Measurements from ENCODE around the gene GMPR2.

Gene GMPR2

DNA sequence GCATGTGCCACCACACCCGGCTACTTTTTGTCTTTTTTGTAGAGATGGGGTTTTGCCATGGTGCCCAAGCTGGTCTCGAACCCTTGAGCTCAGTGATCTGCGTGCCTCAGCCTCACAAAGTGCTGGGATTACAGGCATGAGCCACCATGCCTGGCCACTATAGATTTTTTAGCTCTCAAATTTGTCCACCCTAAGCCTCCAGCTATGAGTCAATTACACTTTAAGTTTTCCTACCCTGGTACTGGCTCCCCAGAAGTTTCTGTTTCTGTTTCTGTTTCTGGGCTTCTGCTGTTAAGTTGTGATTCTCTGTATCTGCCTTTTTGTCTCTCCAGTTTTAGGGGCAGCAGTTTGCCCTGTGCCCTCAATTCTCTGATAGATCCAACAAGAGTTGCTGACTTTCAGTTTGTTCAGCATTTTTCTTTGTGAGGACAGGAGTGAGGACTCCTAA is 14.1 kb downstream of the GMPR2 start:
- Mint-ChIP-seq H3K36me3 (ENCODE audit: low read depth) (no peaks in the 10 kb centered on the region), H3K4me1 (peaks cover 21% of the 10 kb centered on the region), H3K27me3 (ENCODE audit: low read depth, poor library complexity) (peaks cover 26% of the 10 kb centered on the region), H3K4me3 (no peak overlapping the region), H3K9me3 (no peaks in the 10 kb centered on the region), H3K27ac (no peak overlapping the region)
- TF ChIP-seq, protein P1, sequence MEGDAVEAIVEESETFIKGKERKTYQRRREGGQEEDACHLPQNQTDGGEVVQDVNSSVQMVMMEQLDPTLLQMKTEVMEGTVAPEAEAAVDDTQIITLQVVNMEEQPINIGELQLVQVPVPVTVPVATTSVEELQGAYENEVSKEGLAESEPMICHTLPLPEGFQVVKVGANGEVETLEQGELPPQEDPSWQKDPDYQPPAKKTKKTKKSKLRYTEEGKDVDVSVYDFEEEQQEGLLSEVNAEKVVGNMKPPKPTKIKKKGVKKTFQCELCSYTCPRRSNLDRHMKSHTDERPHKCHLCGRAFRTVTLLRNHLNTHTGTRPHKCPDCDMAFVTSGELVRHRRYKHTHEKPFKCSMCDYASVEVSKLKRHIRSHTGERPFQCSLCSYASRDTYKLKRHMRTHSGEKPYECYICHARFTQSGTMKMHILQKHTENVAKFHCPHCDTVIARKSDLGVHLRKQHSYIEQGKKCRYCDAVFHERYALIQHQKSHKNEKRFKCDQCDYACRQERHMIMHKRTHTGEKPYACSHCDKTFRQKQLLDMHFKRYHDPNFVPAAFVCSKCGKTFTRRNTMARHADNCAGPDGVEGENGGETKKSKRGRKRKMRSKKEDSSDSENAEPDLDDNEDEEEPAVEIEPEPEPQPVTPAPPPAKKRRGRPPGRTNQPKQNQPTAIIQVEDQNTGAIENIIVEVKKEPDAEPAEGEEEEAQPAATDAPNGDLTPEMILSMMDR (IDR thresholded peaks at IDR 0.05), result no peak
- no peak for DNase-seq

DNA sequence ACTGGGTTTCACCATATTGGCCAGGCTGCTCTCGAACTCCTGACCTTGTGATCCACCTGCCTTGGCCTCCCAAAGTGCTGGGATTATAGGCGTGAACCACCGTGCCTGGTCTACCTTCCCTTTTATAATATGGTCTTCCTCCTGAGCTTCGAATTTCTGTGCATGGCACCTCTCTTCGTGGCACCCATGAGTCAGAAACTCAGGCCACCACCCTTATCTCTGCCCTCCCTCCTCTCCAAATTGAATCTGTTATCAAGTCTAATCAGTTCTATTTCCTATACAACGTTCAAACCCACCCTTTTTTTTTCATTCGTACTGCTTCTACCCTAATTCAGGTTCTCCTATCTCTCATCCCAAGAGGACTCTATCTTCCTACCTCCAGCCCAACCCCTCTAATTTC is 14.7 kb downstream of the GMPR2 start:
- TF ChIP-seq, protein P1 (IDR thresholded peaks at IDR 0.05), result no peak
- H3K27me3 Mint-ChIP-seq (ENCODE audit: low read depth, poor library complexity), result peaks cover 26% of the 10 kb centered on the region
- H3K36me3 Mint-ChIP-seq (ENCODE audit: low read depth), result no peaks in the 10 kb centered on the region
- H3K9me3 Mint-ChIP-seq, result no peaks in the 10 kb centered on the region
- H3K27ac Mint-ChIP-seq, result peak overlapping the region; percentile 18
- H3K4me1 Mint-ChIP-seq, result peaks cover 17% of the 10 kb centered on the region
- no peak for DNase-seq
- H3K4me3 Mint-ChIP-seq, result no peak overlapping the region

DNA sequence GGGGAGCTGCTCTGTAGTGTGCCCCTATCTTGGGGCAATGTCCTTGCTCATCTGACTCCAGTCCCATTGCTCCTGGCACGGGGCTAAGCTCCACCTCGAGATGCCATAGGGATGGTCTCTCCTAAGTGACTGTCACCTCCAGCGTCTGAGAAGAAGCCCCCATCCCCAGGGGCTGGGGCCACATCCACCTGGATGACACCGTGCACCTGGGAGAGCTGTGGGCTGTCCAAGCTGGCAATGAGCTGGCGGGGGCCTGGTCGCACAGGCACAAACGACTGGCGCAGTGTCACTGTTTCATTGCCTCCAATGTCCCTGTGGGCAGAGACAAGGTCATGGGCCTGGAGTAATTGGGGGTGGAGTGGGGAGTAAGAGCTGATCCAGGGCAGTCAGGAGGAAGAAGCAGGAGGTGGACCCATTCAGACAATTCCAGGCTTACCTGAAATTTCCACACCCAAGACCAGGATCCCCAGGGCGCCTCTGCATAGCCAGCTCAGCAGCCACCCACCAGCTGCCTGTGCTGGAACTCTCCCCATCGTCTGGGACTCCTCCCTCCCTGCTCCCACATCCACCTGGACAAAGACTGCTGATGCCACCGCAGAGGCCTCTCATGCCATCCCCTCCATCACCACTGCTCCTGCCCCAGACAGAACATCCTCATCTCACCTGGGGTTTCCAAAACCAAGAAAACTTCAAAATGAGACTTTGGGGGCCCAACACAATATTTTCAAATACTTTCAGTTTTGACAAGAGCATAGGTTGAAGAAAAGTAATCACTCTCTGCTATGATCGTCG is 16.7 kb downstream of the GMPR2 start:
- Mint-ChIP-seq H3K27ac (no peak overlapping the region), H3K4me1 (peaks cover 6% of the 10 kb centered on the region), H3K27me3 (ENCODE audit: low read depth, poor library complexity) (peaks cover 22% of the 10 kb centered on the region), H3K9me3 (no peaks in the 10 kb centered on the region), H3K4me3 (no peak overlapping the region), H3K36me3 (ENCODE audit: low read depth) (no peaks in the 10 kb centered on the region)
- DNase-seq, result no peak
- TF ChIP-seq, protein P1 (IDR thresholded peaks at IDR 0.05), result no peak

DNA sequence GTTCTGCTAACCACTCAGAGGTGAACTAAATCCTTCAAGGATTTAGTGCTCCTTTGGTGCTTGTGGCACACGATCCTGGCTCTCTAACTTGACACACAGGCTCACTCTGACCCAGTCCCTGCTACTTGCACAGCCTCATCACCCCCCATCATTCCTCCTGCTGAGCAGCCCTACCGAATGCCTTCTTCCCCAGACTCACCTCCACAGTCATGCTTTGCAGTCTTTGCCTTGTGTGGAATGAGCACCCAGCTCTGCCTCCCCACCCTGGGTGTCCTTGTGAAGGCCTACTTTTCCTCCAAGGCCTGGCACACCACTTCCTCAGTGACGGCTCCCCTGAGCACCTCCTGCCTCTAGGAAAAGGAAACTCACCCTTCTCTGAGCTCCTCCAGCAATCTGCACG is 17.6 kb downstream of the GMPR2 start:
- Mint-ChIP-seq H3K4me1 (no peaks in the 10 kb centered on the region), H3K4me3 (no peak overlapping the region), H3K36me3 (ENCODE audit: low read depth) (no peaks in the 10 kb centered on the region), H3K9me3 (no peaks in the 10 kb centered on the region), H3K27ac (no peak overlapping the region), H3K27me3 (ENCODE audit: low read depth, poor library complexity) (peaks cover 22% of the 10 kb centered on the region)
- TF ChIP-seq, protein P1 (IDR thresholded peaks at IDR 0.05), result no peak
- no peak for DNase-seq

DNA sequence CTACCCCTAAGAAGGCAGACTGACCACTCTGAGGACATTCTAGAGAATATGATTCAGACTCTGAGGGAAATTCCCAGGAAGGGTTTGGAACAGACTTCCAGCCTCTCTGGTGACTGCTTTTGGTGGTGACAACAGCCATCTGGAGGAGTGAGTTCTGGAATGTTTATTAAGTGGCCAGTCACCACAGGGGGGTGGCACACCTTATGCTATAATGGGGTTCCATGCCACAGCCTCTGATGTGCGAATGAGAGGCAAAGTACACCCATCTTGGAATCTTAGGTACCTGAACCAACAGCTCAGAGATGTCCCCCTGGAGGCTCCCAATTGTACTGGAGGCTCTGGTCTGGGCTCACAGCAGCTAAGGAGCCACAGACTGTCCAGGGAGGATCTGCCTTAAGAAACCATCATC is 19.2 kb downstream of the GMPR2 start:
- H3K27ac Mint-ChIP-seq, result no peak overlapping the region
- TF ChIP-seq, protein P1 (IDR thresholded peaks at IDR 0.05), result no peak
- no peak overlapping the region for H3K4me3 Mint-ChIP-seq
- H3K9me3 Mint-ChIP-seq, result no peaks in the 10 kb centered on the region
- H3K27me3 Mint-ChIP-seq (ENCODE audit: low read depth, poor library complexity), result peaks cover 14% of the 10 kb centered on the region
- no peak for DNase-seq
- no peaks in the 10 kb centered on the region for H3K4me1 Mint-ChIP-seq
- H3K36me3 Mint-ChIP-seq (ENCODE audit: low read depth), result no peaks in the 10 kb centered on the region

Data from nephron progenitor cell (in vitro differentiated cells).